ENCODE results near the gene WDR44.
"Not testable (repeated sequence)": the region's sequence is repeated elsewhere in the genome, so short reads cannot be mapped to it uniquely, and the experiment has no call there.

- TF ChIP-seq CTCF, POLR2A (IDR thresholded peaks at IDR 0.05): not testable (repeated sequence)
These were observed 40.1 kb upstream of the WDR44 start for GRCh38 chrX:118305827-118306226.
